ENCODE results near the gene PLAAT5.

- TF ChIP-seq CTCF (conservative IDR thresholded peaks at IDR 0.05) (no peak), ZFX (IDR thresholded peaks at IDR 0.05) (no peak)
These were observed 16.5 kb upstream of the PLAAT5 start for GRCh38 chr11:63507511-63507910.

All from C4-2B (cell line).